WTC11 (cell line): ENCODE data around the gene RAD51. TPM values are rescaled to one million over a fixed set of nuclear protein-coding genes. Genes with fewer than 3 reads are reported as not detected.

ENCODE experiments used
- ATAC-seq: fragments of 200-7000 bp; cut with Tn5 transposase; 2 replicates; pipeline ENCODE4 v1.10.0; 2021; ENCODE audit warnings: mild to moderate bottlenecking, moderate library complexity
- CTCF ChIA-PET: fragments of 300-600 bp; sonication (Branson Sonifier 250); formaldehyde crosslinking; loops from one replicate; lab custom pipeline; 2021; ENCODE audit warnings: antibody characterized with exemption; lab: Charles Lee
- POLR2A ChIA-PET: fragments of 350-600 bp; sonication (Branson Sonifier 250); formaldehyde crosslinking; loops from one replicate; lab custom pipeline; 2021; ENCODE audit warnings: antibody characterized with exemption; lab: Charles Lee
- DNase-seq: peaks from one replicate; pipeline ENCODE4 v3.0.0; 2021; ENCODE audit warnings: low spot score
- H3K27ac Mint-ChIP-seq: 2 replicates; pipeline ENCODE4 v1.8.0; 2021; ENCODE audit warnings: mixed read lengths
- H3K27me3 Mint-ChIP-seq: 2 replicates; pipeline ENCODE4 v1.8.0; 2021; ENCODE audit warnings: low read depth, mild to moderate bottlenecking, moderate library complexity, mixed read lengths
- H3K36me3 Mint-ChIP-seq: 2 replicates; pipeline ENCODE4 v1.8.0; 2021; ENCODE audit warnings: mixed read lengths
- H3K4me1 Mint-ChIP-seq: 2 replicates; pipeline ENCODE4 v1.8.0; 2022; ENCODE audit warnings: mixed read lengths
- H3K4me3 Mint-ChIP-seq: 2 replicates; pipeline ENCODE4 v1.8.0; 2021; ENCODE audit warnings: mild to moderate bottlenecking, moderate library complexity, mixed read lengths
- H3K9me3 Mint-ChIP-seq: 2 replicates; pipeline ENCODE4 v1.8.0; 2021; ENCODE audit warnings: mixed read lengths
- ESRRA ChIP-seq: sonication (generic); formaldehyde crosslinking; IDR thresholded peaks from 2 replicates; pipeline ENCODE4 v1.8.1; 2022; ENCODE audit warnings: mild to moderate bottlenecking, missing genetic modification reagents, borderline replicate concordance
- JAZF1 ChIP-seq: fragments of 250-450 bp; sonication (Bioruptor Pico); IDR thresholded peaks from 2 replicates; pipeline ENCODE4 v1.9.0; 2021; ENCODE audit warnings: moderate library complexity, mild to moderate bottlenecking, inconsistent platforms
- KAT7 ChIP-seq: sonication (generic); formaldehyde crosslinking; IDR thresholded peaks from 2 replicates; pipeline ENCODE4 v1.8.1; 2023; ENCODE audit warnings: missing genetic modification reagents, mild to moderate bottlenecking, borderline replicate concordance
- MYBL2 ChIP-seq: sonication (generic); formaldehyde crosslinking; IDR thresholded peaks from 2 replicates; pipeline ENCODE4 v1.8.1; 2023; ENCODE audit warnings: mild to moderate bottlenecking, moderate library complexity, missing genetic modification reagents
- SMAD3 ChIP-seq: sonication (generic); formaldehyde crosslinking; IDR thresholded peaks from 2 replicates; pipeline ENCODE4 v1.8.0; 2022; ENCODE audit warnings: missing genetic modification reagents, mild to moderate bottlenecking, borderline replicate concordance
- SMAD4 ChIP-seq: sonication (generic); formaldehyde crosslinking; IDR thresholded peaks from 2 replicates; pipeline ENCODE4 v1.8.0; 2022; ENCODE audit warnings: mild to moderate bottlenecking, missing genetic modification reagents
- SOX15 ChIP-seq: fragments of 250-450 bp; sonication (Bioruptor Pico); IDR thresholded peaks from 2 replicates; pipeline ENCODE4 v1.9.0; 2021; ENCODE audit warnings: mild to moderate bottlenecking
- ZNF396 ChIP-seq: fragments of 250-450 bp; sonication (Bioruptor Pico); IDR thresholded peaks from 2 replicates; pipeline ENCODE4 v1.8.0; 2021; ENCODE audit warnings: mild to moderate bottlenecking, moderate library complexity, borderline replicate concordance
- ZNF416 ChIP-seq: fragments of 250-450 bp; sonication (Bioruptor Pico); IDR thresholded peaks from 2 replicates; pipeline ENCODE4 v1.9.0; 2021; ENCODE audit warnings: mild to moderate bottlenecking, inconsistent platforms
- ZNF423 ChIP-seq: fragments of 250-450 bp; sonication (Bioruptor Pico); IDR thresholded peaks from 2 replicates; pipeline ENCODE4 v2.1.2; 2022; ENCODE audit warnings: mild to moderate bottlenecking, moderate library complexity
- total RNA-seq: library from RNA; stranded (reverse); gene quantifications from 3 replicates; pipeline ENCODE4 v1.2.3, GENCODE V29; 2021
- TF ChIP-seq, protein P1 (sequence below): sonication (generic); formaldehyde crosslinking; IDR thresholded peaks from 2 replicates; pipeline ENCODE4 v1.8.0; 2023; ENCODE audit warnings: missing genetic modification reagents
- TF ChIP-seq, protein P2 (sequence below): fragments of 250-450 bp; sonication (Bioruptor Pico); IDR thresholded peaks from 2 replicates; pipeline ENCODE4 v1.9.0; 2021; ENCODE audit warnings: moderate library complexity, mild to moderate bottlenecking, inconsistent platforms, borderline replicate concordance
- TF ChIP-seq, protein P3 (sequence below): sonication (generic); formaldehyde crosslinking; IDR thresholded peaks from 2 replicates; pipeline ENCODE4 v1.8.0; 2022; ENCODE audit warnings: mild to moderate bottlenecking, missing genetic modification reagents
- TF ChIP-seq, protein P4 (sequence below): sonication (generic); formaldehyde crosslinking; IDR thresholded peaks from 2 replicates; pipeline ENCODE4 v1.8.1; 2022; ENCODE audit warnings: low read depth, missing genetic modification reagents, borderline replicate concordance
- TF ChIP-seq, protein P5 (sequence below): fragments of 250-450 bp; sonication (Bioruptor Pico); IDR thresholded peaks from 2 replicates; pipeline ENCODE4 v1.8.0; 2021; ENCODE audit warnings: mild to moderate bottlenecking
- TF ChIP-seq, protein P6 (sequence below): fragments of 200-600 bp; IDR thresholded peaks from 2 replicates; pipeline ENCODE4 v1.8.0; 2022; ENCODE audit warnings: antibody characterized with exemption
- TF ChIP-seq, protein P7 (sequence below): sonication (generic); formaldehyde crosslinking; IDR thresholded peaks from 2 replicates; pipeline ENCODE4 v1.8.0; 2022; ENCODE audit warnings: missing genetic modification reagents
- TF ChIP-seq, protein P8 (sequence below): sonication (generic); formaldehyde crosslinking; IDR thresholded peaks from 2 replicates; pipeline ENCODE4 v1.8.1; 2022; ENCODE audit warnings: missing genetic modification reagents, borderline replicate concordance
- TF ChIP-seq, protein P9 (sequence below): sonication (generic); formaldehyde crosslinking; IDR thresholded peaks from 2 replicates; pipeline ENCODE4 v1.8.0; 2023; ENCODE audit warnings: missing genetic modification reagents, mild to moderate bottlenecking, borderline replicate concordance

Gene RAD51
- total RNA-seq, 1 experiment from 2014 or later = 36.4 TPM

DNA sequence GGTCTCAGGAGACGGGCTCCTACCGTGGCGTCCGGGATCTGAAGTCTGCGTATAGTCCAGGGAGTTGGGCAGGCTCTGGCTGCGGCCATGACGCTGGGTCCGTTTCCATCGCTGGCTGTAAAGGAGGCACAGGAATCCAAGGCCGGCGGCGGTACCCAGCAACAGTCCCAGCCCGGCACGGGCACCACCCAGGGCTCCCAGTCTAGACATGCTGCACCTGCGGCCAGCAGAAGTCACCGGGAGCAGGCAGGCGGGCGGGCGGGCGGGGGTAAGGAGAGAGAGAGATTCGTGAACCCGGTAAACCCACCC, 59.6 kb downstream of the RAD51 start:
- CTCF ChIA-PET = no interaction called here
- peaks cover 7% of the 10 kb centered on the region; the same call in 1 of the 2 replicates for H3K36me3 Mint-ChIP-seq
- DNase-seq (peak; percentile 39), ATAC-seq (peak; percentile 10)
- TF ChIP-seq SMAD3 (CRISPR knock-in tag) (no peak), KAT7 (CRISPR knock-in tag) (no peak), ESRRA (CRISPR knock-in tag) (no peak), SMAD4 (no peak), ZNF396 (CRISPR knock-in tag) (no peak), ZNF423 (no peak), JAZF1 (CRISPR knock-in tag) (no peak), ZNF416 (no peak), SOX15 (CRISPR knock-in tag) (no peak), MYBL2 (CRISPR knock-in tag) (no peak)
- TF ChIP-seq, protein P1, sequence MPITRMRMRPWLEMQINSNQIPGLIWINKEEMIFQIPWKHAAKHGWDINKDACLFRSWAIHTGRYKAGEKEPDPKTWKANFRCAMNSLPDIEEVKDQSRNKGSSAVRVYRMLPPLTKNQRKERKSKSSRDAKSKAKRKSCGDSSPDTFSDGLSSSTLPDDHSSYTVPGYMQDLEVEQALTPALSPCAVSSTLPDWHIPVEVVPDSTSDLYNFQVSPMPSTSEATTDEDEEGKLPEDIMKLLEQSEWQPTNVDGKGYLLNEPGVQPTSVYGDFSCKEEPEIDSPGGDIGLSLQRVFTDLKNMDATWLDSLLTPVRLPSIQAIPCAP (CRISPR knock-in tag) = no peak
- TF ChIP-seq, protein P2, sequence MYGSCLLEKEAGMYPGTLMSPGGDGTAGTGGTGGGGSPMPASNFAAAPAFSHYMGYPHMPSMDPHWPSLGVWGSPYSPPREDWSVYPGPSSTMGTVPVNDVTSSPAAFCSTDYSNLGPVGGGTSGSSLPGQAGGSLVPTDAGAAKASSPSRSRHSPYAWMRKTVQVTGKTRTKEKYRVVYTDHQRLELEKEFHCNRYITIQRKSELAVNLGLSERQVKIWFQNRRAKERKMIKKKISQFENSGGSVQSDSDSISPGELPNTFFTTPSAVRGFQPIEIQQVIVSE (CRISPR knock-in tag) = no peak
- TF ChIP-seq, protein P3, sequence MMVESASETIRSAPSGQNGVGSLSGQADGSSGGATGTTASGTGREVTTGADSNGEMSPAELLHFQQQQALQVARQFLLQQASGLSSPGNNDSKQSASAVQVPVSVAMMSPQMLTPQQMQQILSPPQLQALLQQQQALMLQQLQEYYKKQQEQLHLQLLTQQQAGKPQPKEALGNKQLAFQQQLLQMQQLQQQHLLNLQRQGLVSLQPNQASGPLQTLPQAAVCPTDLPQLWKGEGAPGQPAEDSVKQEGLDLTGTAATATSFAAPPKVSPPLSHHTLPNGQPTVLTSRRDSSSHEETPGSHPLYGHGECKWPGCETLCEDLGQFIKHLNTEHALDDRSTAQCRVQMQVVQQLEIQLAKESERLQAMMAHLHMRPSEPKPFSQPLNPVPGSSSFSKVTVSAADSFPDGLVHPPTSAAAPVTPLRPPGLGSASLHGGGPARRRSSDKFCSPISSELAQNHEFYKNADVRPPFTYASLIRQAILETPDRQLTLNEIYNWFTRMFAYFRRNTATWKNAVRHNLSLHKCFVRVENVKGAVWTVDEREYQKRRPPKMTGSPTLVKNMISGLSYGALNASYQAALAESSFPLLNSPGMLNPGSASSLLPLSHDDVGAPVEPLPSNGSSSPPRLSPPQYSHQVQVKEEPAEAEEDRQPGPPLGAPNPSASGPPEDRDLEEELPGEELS (CRISPR knock-in tag) = no peak
- TF ChIP-seq, protein P4, sequence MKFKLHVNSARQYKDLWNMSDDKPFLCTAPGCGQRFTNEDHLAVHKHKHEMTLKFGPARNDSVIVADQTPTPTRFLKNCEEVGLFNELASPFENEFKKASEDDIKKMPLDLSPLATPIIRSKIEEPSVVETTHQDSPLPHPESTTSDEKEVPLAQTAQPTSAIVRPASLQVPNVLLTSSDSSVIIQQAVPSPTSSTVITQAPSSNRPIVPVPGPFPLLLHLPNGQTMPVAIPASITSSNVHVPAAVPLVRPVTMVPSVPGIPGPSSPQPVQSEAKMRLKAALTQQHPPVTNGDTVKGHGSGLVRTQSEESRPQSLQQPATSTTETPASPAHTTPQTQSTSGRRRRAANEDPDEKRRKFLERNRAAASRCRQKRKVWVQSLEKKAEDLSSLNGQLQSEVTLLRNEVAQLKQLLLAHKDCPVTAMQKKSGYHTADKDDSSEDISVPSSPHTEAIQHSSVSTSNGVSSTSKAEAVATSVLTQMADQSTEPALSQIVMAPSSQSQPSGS = no peak
- TF ChIP-seq, protein P5, sequence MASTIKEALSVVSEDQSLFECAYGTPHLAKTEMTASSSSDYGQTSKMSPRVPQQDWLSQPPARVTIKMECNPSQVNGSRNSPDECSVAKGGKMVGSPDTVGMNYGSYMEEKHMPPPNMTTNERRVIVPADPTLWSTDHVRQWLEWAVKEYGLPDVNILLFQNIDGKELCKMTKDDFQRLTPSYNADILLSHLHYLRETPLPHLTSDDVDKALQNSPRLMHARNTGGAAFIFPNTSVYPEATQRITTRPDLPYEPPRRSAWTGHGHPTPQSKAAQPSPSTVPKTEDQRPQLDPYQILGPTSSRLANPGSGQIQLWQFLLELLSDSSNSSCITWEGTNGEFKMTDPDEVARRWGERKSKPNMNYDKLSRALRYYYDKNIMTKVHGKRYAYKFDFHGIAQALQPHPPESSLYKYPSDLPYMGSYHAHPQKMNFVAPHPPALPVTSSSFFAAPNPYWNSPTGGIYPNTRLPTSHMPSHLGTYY (CRISPR knock-in tag) = no peak
- TF ChIP-seq, protein P6, sequence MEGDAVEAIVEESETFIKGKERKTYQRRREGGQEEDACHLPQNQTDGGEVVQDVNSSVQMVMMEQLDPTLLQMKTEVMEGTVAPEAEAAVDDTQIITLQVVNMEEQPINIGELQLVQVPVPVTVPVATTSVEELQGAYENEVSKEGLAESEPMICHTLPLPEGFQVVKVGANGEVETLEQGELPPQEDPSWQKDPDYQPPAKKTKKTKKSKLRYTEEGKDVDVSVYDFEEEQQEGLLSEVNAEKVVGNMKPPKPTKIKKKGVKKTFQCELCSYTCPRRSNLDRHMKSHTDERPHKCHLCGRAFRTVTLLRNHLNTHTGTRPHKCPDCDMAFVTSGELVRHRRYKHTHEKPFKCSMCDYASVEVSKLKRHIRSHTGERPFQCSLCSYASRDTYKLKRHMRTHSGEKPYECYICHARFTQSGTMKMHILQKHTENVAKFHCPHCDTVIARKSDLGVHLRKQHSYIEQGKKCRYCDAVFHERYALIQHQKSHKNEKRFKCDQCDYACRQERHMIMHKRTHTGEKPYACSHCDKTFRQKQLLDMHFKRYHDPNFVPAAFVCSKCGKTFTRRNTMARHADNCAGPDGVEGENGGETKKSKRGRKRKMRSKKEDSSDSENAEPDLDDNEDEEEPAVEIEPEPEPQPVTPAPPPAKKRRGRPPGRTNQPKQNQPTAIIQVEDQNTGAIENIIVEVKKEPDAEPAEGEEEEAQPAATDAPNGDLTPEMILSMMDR = no peak
- TF ChIP-seq, protein P7, sequence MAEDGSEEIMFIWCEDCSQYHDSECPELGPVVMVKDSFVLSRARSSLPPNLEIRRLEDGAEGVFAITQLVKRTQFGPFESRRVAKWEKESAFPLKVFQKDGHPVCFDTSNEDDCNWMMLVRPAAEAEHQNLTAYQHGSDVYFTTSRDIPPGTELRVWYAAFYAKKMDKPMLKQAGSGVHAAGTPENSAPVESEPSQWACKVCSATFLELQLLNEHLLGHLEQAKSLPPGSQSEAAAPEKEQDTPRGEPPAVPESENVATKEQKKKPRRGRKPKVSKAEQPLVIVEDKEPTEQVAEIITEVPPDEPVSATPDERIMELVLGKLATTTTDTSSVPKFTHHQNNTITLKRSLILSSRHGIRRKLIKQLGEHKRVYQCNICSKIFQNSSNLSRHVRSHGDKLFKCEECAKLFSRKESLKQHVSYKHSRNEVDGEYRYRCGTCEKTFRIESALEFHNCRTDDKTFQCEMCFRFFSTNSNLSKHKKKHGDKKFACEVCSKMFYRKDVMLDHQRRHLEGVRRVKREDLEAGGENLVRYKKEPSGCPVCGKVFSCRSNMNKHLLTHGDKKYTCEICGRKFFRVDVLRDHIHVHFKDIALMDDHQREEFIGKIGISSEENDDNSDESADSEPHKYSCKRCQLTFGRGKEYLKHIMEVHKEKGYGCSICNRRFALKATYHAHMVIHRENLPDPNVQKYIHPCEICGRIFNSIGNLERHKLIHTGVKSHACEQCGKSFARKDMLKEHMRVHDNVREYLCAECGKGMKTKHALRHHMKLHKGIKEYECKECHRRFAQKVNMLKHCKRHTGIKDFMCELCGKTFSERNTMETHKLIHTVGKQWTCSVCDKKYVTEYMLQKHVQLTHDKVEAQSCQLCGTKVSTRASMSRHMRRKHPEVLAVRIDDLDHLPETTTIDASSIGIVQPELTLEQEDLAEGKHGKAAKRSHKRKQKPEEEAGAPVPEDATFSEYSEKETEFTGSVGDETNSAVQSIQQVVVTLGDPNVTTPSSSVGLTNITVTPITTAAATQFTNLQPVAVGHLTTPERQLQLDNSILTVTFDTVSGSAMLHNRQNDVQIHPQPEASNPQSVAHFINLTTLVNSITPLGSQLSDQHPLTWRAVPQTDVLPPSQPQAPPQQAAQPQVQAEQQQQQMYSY (CRISPR knock-in tag) = no peak
- TF ChIP-seq, protein P8, sequence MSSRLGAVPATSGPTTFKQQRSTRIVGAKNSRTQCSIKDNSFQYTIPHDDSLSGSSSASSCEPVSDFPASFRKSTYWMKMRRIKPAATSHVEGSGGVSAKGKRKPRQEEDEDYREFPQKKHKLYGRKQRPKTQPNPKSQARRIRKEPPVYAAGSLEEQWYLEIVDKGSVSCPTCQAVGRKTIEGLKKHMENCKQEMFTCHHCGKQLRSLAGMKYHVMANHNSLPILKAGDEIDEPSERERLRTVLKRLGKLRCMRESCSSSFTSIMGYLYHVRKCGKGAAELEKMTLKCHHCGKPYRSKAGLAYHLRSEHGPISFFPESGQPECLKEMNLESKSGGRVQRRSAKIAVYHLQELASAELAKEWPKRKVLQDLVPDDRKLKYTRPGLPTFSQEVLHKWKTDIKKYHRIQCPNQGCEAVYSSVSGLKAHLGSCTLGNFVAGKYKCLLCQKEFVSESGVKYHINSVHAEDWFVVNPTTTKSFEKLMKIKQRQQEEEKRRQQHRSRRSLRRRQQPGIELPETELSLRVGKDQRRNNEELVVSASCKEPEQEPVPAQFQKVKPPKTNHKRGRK (CRISPR knock-in tag) = no peak
- TF ChIP-seq, protein P9, sequence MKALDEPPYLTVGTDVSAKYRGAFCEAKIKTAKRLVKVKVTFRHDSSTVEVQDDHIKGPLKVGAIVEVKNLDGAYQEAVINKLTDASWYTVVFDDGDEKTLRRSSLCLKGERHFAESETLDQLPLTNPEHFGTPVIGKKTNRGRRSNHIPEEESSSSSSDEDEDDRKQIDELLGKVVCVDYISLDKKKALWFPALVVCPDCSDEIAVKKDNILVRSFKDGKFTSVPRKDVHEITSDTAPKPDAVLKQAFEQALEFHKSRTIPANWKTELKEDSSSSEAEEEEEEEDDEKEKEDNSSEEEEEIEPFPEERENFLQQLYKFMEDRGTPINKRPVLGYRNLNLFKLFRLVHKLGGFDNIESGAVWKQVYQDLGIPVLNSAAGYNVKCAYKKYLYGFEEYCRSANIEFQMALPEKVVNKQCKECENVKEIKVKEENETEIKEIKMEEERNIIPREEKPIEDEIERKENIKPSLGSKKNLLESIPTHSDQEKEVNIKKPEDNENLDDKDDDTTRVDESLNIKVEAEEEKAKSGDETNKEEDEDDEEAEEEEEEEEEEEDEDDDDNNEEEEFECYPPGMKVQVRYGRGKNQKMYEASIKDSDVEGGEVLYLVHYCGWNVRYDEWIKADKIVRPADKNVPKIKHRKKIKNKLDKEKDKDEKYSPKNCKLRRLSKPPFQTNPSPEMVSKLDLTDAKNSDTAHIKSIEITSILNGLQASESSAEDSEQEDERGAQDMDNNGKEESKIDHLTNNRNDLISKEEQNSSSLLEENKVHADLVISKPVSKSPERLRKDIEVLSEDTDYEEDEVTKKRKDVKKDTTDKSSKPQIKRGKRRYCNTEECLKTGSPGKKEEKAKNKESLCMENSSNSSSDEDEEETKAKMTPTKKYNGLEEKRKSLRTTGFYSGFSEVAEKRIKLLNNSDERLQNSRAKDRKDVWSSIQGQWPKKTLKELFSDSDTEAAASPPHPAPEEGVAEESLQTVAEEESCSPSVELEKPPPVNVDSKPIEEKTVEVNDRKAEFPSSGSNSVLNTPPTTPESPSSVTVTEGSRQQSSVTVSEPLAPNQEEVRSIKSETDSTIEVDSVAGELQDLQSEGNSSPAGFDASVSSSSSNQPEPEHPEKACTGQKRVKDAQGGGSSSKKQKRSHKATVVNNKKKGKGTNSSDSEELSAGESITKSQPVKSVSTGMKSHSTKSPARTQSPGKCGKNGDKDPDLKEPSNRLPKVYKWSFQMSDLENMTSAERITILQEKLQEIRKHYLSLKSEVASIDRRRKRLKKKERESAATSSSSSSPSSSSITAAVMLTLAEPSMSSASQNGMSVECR = no peak
- no peaks in the 10 kb centered on the region for H3K27me3 Mint-ChIP-seq
- peak overlapping the region; percentile 87 for H3K4me3 Mint-ChIP-seq
- POLR2A ChIA-PET = no interaction called here
- peaks cover 11% of the 10 kb centered on the region; the same call in 1 of the 2 replicates for H3K4me1 Mint-ChIP-seq
- H3K27ac Mint-ChIP-seq = peak overlapping the region; percentile 49; the same call in 1 of the 2 replicates
- no peaks in the 10 kb centered on the region for H3K9me3 Mint-ChIP-seq
